OCI-LY7 (cell line): ENCODE measurements around the gene PTPN21.

ENCODE experiments used
- CTCF ChIP-seq: fragments of 200-600 bp; sonication (generic); conservative IDR thresholded peaks from 2 replicates; pipeline ENCODE4 v1.5.1; 2014; ENCODE audit warnings: mild to moderate bottlenecking, antibody characterized with exemption, low read length, moderate library complexity, mixed read lengths
- EZH2phosphoT487 ChIP-seq: fragments of 200-600 bp; sonication (generic); IDR thresholded peaks from 2 replicates; pipeline ENCODE4 v1.6.1; 2018; ENCODE audit warnings: low read depth, borderline replicate concordance, mild to moderate bottlenecking, mixed run types, antibody characterized with exemption, low read length, moderate library complexity, mixed read lengths

GRCh38 chr14:88572117-88572516 lies 17.3 kb upstream of the PTPN21 start:
- TF ChIP-seq CTCF (no peak), EZH2phosphoT487 (no peak)
